H9 (cell line): Measurements from ENCODE around the gene COL23A1. TPM values are rescaled to one million over a fixed set of nuclear protein-coding genes. Genes with fewer than 3 reads are reported as not detected.

Source experiments
- DNase-seq: peaks from one replicate; pipeline ENCODE4 v3.0.0-alpha.2; 2017
- H2AFZ ChIP-seq: one replicate; pipeline ENCODE4 v1.6.1; 2013; ENCODE audit warnings: mild to moderate bottlenecking, low read length, control low read depth, moderate library complexity
- H2AK5ac ChIP-seq: 2 replicates; pipeline ENCODE4 v1.6.1; 2013; ENCODE audit warnings: low read length, control low read depth, mixed read lengths; ENCODE audit not compliant: insufficient read length
- H2BK120ac ChIP-seq: one replicate; pipeline ENCODE4 v1.6.1; 2013; ENCODE audit warnings: low read depth, mild to moderate bottlenecking, low read length, control low read depth, inconsistent platforms; ENCODE audit not compliant: poor library complexity, severe bottlenecking
- H2BK12ac ChIP-seq: 2 replicates; pipeline ENCODE4 v1.6.1; 2013; ENCODE audit warnings: low read length, control low read depth, mixed read lengths, low read depth; ENCODE audit not compliant: insufficient read length
- H2BK15ac ChIP-seq: 2 replicates; pipeline ENCODE4 v1.6.1; 2013; ENCODE audit warnings: low read depth, low read length, control low read depth
- H2BK20ac ChIP-seq: one replicate; pipeline ENCODE4 v1.6.1; 2013; ENCODE audit warnings: low read depth, mild to moderate bottlenecking, low read length, control low read depth, inconsistent platforms; ENCODE audit not compliant: poor library complexity, severe bottlenecking
- H2BK5ac ChIP-seq: 2 replicates; pipeline ENCODE4 v1.6.1; 2013; ENCODE audit warnings: low read length, control low read depth, mixed read lengths; ENCODE audit not compliant: insufficient read length
- H3K14ac ChIP-seq: 2 replicates; pipeline ENCODE4 v1.6.1; 2013; ENCODE audit warnings: low read length, control low read depth; ENCODE audit not compliant: insufficient read depth
- H3K18ac ChIP-seq: 2 replicates; pipeline ENCODE4 v1.6.1; 2013; ENCODE audit warnings: low read depth, mild to moderate bottlenecking, mixed read lengths, low read length, control low read depth; ENCODE audit not compliant: insufficient read length
- H3K23ac ChIP-seq: 2 replicates; pipeline ENCODE4 v1.6.1; 2013; ENCODE audit warnings: low read length, control low read depth, mixed read lengths, low read depth; ENCODE audit not compliant: insufficient read length
- H3K23me2 ChIP-seq: 2 replicates; pipeline ENCODE4 v1.6.1; 2013; ENCODE audit warnings: low read depth, mild to moderate bottlenecking, mixed read lengths, low read length, control low read depth; ENCODE audit not compliant: insufficient read length, poor library complexity, severe bottlenecking
- H3K27ac ChIP-seq: 2 replicates; pipeline ENCODE4 v1.5.1; 2013; ENCODE audit warnings: low read length, control low read depth, mixed read lengths, low read depth; ENCODE audit not compliant: insufficient read length
- H3K27me3 ChIP-seq: 2 replicates; pipeline ENCODE4 v1.6.1; 2013; ENCODE audit warnings: low read length, control low read depth, inconsistent platforms; ENCODE audit not compliant: insufficient read depth
- H3K4ac ChIP-seq: 2 replicates; pipeline ENCODE4 v1.6.1; 2013; ENCODE audit warnings: low read depth, mild to moderate bottlenecking, control low read depth, inconsistent platforms, low read length, moderate library complexity
- H3K4me1 ChIP-seq: 2 replicates; pipeline ENCODE4 v1.6.1; 2013; ENCODE audit warnings: low read length, control low read depth, inconsistent platforms; ENCODE audit not compliant: insufficient read depth
- H3K4me2 ChIP-seq: 2 replicates; pipeline ENCODE4 v1.6.1; 2013; ENCODE audit warnings: low read length, control low read depth, mixed read lengths; ENCODE audit not compliant: insufficient read length, insufficient read depth
- H3K56ac ChIP-seq: 2 replicates; pipeline ENCODE4 v1.6.1; 2013; ENCODE audit warnings: low read depth, mild to moderate bottlenecking, mixed read lengths, low read length, control low read depth; ENCODE audit not compliant: insufficient read length
- H3K79me1 ChIP-seq: 2 replicates; pipeline ENCODE4 v1.6.1; 2013; ENCODE audit warnings: low read depth, mild to moderate bottlenecking, moderate library complexity, low read length, control low read depth, inconsistent platforms; ENCODE audit not compliant: insufficient read depth, poor library complexity, severe bottlenecking
- H3K79me2 ChIP-seq: 2 replicates; pipeline ENCODE4 v1.6.1; 2013; ENCODE audit warnings: low read length, control low read depth, inconsistent platforms; ENCODE audit not compliant: insufficient read depth
- H3K9ac ChIP-seq: 2 replicates; pipeline ENCODE4 v1.6.1; 2013; ENCODE audit warnings: low read length, control low read depth, mixed read lengths; ENCODE audit not compliant: insufficient read length; ENCODE audit errors: extremely low read depth
- H3K9me3 ChIP-seq: one replicate; pipeline ENCODE4 v1.6.1; 2013; ENCODE audit warnings: low read depth, low read length, inconsistent platforms; ENCODE audit not compliant: control insufficient read depth
- H3T11ph ChIP-seq: one replicate; pipeline ENCODE4 v1.6.1; 2013; ENCODE audit warnings: mild to moderate bottlenecking, low read length, control low read depth, inconsistent platforms
- H4K20me1 ChIP-seq: one replicate; pipeline ENCODE4 v1.6.1; 2013; ENCODE audit not compliant: control insufficient read depth, insufficient read length, insufficient read depth
- H4K5ac ChIP-seq: 2 replicates; pipeline ENCODE4 v1.6.1; 2013; ENCODE audit warnings: low read depth, mild to moderate bottlenecking, mixed read lengths, low read length, control low read depth; ENCODE audit not compliant: insufficient read length
- H4K8ac ChIP-seq: replicated peaks from 2 replicates; pipeline ENCODE4 v1.6.1; 2013; ENCODE audit warnings: low read length, control low read depth, mixed read lengths, low read depth; ENCODE audit not compliant: insufficient read length
- H4K91ac ChIP-seq: 2 replicates; pipeline ENCODE4 v1.6.1; 2013; ENCODE audit warnings: low read depth, mild to moderate bottlenecking, moderate library complexity, mixed read lengths, low read length, control low read depth; ENCODE audit not compliant: insufficient read length
- H3K27ac Mint-ChIP-seq, 3 experiments: 2 replicates in 2 of 3; 3 replicates in 1 of 3; pipeline ENCODE4 v1.8.0; 2020 to 2021; ENCODE audit warnings: mixed read lengths in 3 of 3, mild to moderate bottlenecking in 1 of 3, moderate library complexity in 1 of 3
- H3K27me3 Mint-ChIP-seq: 2 replicates; pipeline ENCODE4 v1.8.0; 2021; ENCODE audit warnings: low read depth, mild to moderate bottlenecking, moderate library complexity, mixed read lengths
- H3K36me3 Mint-ChIP-seq, 3 experiments: 2 replicates in 2 of 3; 3 replicates in 1 of 3; pipeline ENCODE4 v1.8.0; 2020 to 2021; ENCODE audit warnings: low read depth in 3 of 3, mixed read lengths in 3 of 3; ENCODE audit not compliant: insufficient read depth in 1 of 3
- H3K4me1 Mint-ChIP-seq, 2 experiments: 2 replicates each; pipeline ENCODE4 v1.8.0; 2020; ENCODE audit warnings: mixed read lengths in 2 of 2
- H3K4me3 Mint-ChIP-seq, 2 experiments: 2 replicates in 1 of 2; 3 replicates in 1 of 2; pipeline ENCODE4 v1.8.0; 2020 to 2021; ENCODE audit warnings: mild to moderate bottlenecking in 2 of 2, mixed read lengths in 2 of 2, moderate library complexity in 1 of 2
- H3K9me3 Mint-ChIP-seq, 2 experiments: 2 replicates in 1 of 2; 3 replicates in 1 of 2; pipeline ENCODE4 v1.8.0; 2020; ENCODE audit warnings: mild to moderate bottlenecking in 2 of 2, mixed read lengths in 2 of 2, moderate library complexity in 1 of 2
- CTCF ChIP-seq: fragments of 200-600 bp; sonication (generic); conservative IDR thresholded peaks from 3 replicates; pipeline ENCODE4 v1.8.0; 2021; ENCODE audit warnings: antibody characterized with exemption, mild to moderate bottlenecking
- WGBS: extraction: QIAGEN DNeasy Blood & Tissue Kit; methylation state at CpG from one replicate; pipeline ENCODE4 v1.1.7; 2013; ENCODE audit warnings: missing lambda C conversion rate, low lambda C conversion rate, mixed read lengths; ENCODE audit not compliant: insufficient read length; ENCODE audit errors: extremely low coverage; 5-methylcytosine and 5-hydroxymethylcytosine counted together
- total RNA-seq: library from RNA; stranded (reverse); gene quantifications from 2 replicates; pipeline ENCODE4 v1.2.1, GENCODE V29; 2021

The COL23A1 gene
- total RNA-seq, 1 experiment from 2014 or later = 2.6 TPM

DNA sequence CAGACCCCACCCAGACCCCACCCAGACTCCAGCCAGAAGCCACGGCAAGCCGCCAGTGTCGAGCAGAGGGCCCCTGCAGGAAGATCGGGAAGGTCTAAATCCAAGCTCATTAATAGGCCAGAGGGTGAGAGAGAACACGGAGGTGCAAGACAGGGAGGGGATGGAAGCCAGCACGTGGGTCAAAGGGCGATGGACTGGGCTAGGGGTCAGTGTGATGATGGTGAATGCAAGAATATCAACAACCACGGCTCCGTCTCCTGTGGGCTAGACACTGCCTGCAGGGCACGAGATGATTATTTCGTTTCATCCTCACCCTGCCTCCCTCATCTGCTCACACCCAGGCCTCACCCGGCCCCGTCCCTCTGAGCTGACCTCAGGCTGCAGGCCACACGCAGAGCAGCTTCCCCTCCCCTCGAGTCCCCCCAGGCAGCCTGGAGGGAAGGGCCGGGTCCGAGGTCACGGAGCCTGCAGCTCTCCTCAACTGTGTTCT, 122.0 kb downstream of the COL23A1 start:
- no peak overlapping the region for H3K4ac ChIP-seq
- no peaks in the 10 kb centered on the region for H3K9me3 Mint-ChIP-seq
- no peak overlapping the region for H3K56ac ChIP-seq
- H4K91ac ChIP-seq = no peak overlapping the region
- H2BK20ac ChIP-seq = no peak overlapping the region
- H3K23ac ChIP-seq = no peak overlapping the region
- peaks cover 3% of the 10 kb centered on the region; the same call in 1 of the 2 replicates for H3K27me3 Mint-ChIP-seq
- no peak overlapping the region for H2BK5ac ChIP-seq
- no peak overlapping the region for H4K8ac ChIP-seq
- H2AK5ac ChIP-seq = no peak overlapping the region
- peaks cover 8 to 37% of the 10 kb centered on the region in 2 experiments for H3K4me1 Mint-ChIP-seq
- no peak overlapping the region for H4K5ac ChIP-seq
- no peaks in the 10 kb centered on the region for H3K4me1 ChIP-seq
- H3K27me3 ChIP-seq = no peaks in the 10 kb centered on the region
- no peaks in the 10 kb centered on the region for H3K36me3 Mint-ChIP-seq
- H3K9ac ChIP-seq = no peak overlapping the region
- no peak overlapping the region for H3T11ph ChIP-seq
- no peak overlapping the region for H3K18ac ChIP-seq
- H3K79me1 ChIP-seq = no peaks in the 10 kb centered on the region
- no peak for TF ChIP-seq CTCF
- no peak overlapping the region for H2AFZ ChIP-seq
- no CpG with 5 or more reads among the region's 18 CpGs for WGBS
- no peaks in the 10 kb centered on the region for H4K20me1 ChIP-seq
- no peaks in the 10 kb centered on the region for H3K23me2 ChIP-seq
- H2BK12ac ChIP-seq = no peak overlapping the region
- H3K27ac Mint-ChIP-seq = no peak overlapping the region
- H2BK120ac ChIP-seq = no peak overlapping the region
- H3K79me2 ChIP-seq = no peaks in the 10 kb centered on the region
- no peak overlapping the region for H3K27ac ChIP-seq
- no peak for DNase-seq
- H2BK15ac ChIP-seq = no peak overlapping the region
- no peaks in the 10 kb centered on the region for H3K9me3 ChIP-seq
- no peak overlapping the region for H3K4me3 Mint-ChIP-seq
- H3K4me2 ChIP-seq = no peak overlapping the region
- H3K14ac ChIP-seq = no peak overlapping the region; the same call in 1 of the 2 replicates
